GM10248 (cell line): ENCODE results near the gene WDR27.

Source experiments
- CTCF ChIA-PET: fragments of 300-600 bp; sonication (Branson Sonifier 250); formaldehyde crosslinking; extraction: SDS; loops from one replicate; lab custom pipeline; 2021; ENCODE audit warnings: antibody characterized with exemption; lab: Yijun Ruan, JAX
- POLR2A ChIA-PET: fragments of 350-650 bp; sonication (Branson Sonifier 250); formaldehyde crosslinking; extraction: SDS; loops from one replicate; lab custom pipeline; 2020; ENCODE audit warnings: antibody characterized with exemption; lab: Yijun Ruan, JAX
- DNase-seq: peaks from one replicate; pipeline ENCODE4 v3.0.0; 2012; ENCODE audit errors: extremely low spot score
- CTCF ChIP-seq: IDR thresholded peaks from 2 replicates; pipeline ENCODE4 v1.5.1; 2012; ENCODE audit warnings: mild to moderate bottlenecking, low read depth; ENCODE audit errors: extremely low read depth, missing control alignments, control extremely low read depth

Gene WDR27

GRCh38 chr6:169661391-169661756, 40.5 kb downstream of the WDR27 start:
- no peak for DNase-seq
- ChIA-PET CTCF (no interaction called here), POLR2A (no interaction called here)
- TF ChIP-seq CTCF, result no peak

- no peak for DNase-seq
- ChIA-PET CTCF (interaction anchor here (0.8 to 1.7 kb wide), 2 partner anchors 9 to 14 kb away, joined by 3 to 4 read pairs; no protein-coding TSS in a partner anchor), POLR2A (no interaction called here)
- no peak for TF ChIP-seq CTCF
Measured at GRCh38 chr6:169660751-169661390, 41.0 kb downstream of the WDR27 start.

GRCh38 chr6:169659820-169660610, 41.8 kb downstream of the WDR27 start:
- no peak for TF ChIP-seq CTCF
- DNase-seq, result no peak
- CTCF ChIA-PET, result interaction anchor here (0.8 to 1.7 kb wide), 2 partner anchors 9 to 15 kb away, joined by 3 to 4 read pairs; no protein-coding TSS in a partner anchor
- POLR2A ChIA-PET, result no interaction called here

GRCh38 chr6:169657284-169657610, 44.6 kb downstream of the WDR27 start:
- ChIA-PET POLR2A (no interaction called here), CTCF (no interaction called here)
- no peak for DNase-seq
- no peak for TF ChIP-seq CTCF

- TF ChIP-seq CTCF, result no peak
- no peak for DNase-seq
- CTCF ChIA-PET, result no interaction called here
- POLR2A ChIA-PET, result no interaction called here
Measured at GRCh38 chr6:169656546-169657283, 45.1 kb downstream of the WDR27 start.
